D721Med (cell line): ENCODE results near the gene RRBP1.
"Not testable (repeated sequence)": the region's sequence is repeated elsewhere in the genome, so short reads cannot be mapped to it uniquely, and the experiment has no call there.

ENCODE experiments used
- DNase-seq: peaks from one replicate; pipeline ENCODE4 v3.0.0; 2011; ENCODE audit warnings: low spot score; ENCODE audit not compliant: insufficient read length
- FAIRE-seq: peaks from 2 replicates; lab custom pipeline; 2011; peaks lifted over from hg19 to GRCh38; lab: Jason Lieb, UNC
- CTCF ChIP-seq: IDR thresholded peaks from 2 replicates; pipeline ENCODE4 v1.5.1; 2012; ENCODE audit warnings: mild to moderate bottlenecking, control low read depth; ENCODE audit not compliant: insufficient read depth; ENCODE audit errors: missing control alignments

The RRBP1 gene

GRCh38 chr20:17709361-17710293, 27.6 kb upstream of the RRBP1 start:
- DNase-seq (no peak), FAIRE-seq (no peak)
- no peak for TF ChIP-seq CTCF

DNA sequence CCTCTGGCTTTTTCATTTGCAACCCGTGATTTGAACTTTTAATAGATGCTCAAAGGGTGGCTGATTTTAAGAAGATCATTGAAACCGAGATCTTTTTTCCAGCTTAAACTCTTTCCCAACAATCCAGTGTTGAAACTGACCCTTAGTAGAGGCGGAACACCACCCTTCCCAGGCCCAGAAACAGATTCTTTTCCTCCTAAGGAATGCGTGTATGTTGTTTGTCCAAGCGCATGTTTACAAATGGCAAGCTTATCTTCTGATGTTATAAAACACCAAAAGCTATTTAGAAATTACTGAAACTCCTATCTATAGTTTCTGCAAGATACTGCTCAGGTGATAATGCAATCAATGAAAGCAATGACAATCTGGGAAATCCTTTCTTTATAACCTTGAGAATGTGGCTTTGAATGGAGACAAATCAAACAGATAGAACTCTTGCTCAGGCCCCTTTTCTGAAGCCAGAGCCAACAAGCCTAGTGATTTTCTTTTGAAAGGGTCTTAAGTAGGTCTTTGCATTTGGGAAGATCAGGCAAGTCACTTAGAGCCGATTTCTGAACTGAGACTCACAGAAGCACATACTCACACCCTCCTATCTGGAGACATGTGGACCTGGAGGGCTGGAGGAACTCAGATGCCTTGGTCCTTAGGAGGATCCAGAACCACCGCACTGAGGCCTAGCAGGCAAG, 26.8 kb upstream of the RRBP1 start:
- no peak for TF ChIP-seq CTCF
- FAIRE-seq, result no peak
- no peak for DNase-seq

DNA sequence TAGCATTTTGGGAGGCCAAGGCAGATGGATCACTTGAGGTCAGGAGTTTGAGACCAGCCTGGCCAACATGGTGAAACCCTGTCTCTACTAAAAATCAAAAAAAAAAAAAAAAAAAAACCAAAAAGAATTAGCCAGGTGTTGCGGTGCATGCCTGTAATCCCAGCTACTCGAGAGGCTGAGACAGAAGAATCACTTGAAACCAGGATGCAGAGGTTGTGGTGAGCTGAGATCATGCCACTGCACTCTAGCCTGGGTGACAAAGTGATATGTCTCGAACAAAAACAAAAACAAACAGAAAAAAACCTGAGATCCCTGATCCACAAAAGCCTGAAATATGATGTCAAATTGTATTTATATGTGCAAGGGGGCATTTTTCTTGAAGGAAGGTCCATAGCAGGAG, 25.9 kb upstream of the RRBP1 start:
- FAIRE-seq, result not testable (repeated sequence)

GRCh38 chr20:17706632-17707031, 24.6 kb upstream of the RRBP1 start:
- FAIRE-seq (no peak), DNase-seq (no peak)
- no peak for TF ChIP-seq CTCF

More for the DNA sequence above, 25.9 kb upstream of the RRBP1 start:
- DNase-seq, result not testable (repeated sequence)

GRCh38 chr20:17705916-17706315, 23.9 kb upstream of the RRBP1 start:
- no peak for TF ChIP-seq CTCF
- FAIRE-seq, result no peak
- DNase-seq, result no peak

DNA sequence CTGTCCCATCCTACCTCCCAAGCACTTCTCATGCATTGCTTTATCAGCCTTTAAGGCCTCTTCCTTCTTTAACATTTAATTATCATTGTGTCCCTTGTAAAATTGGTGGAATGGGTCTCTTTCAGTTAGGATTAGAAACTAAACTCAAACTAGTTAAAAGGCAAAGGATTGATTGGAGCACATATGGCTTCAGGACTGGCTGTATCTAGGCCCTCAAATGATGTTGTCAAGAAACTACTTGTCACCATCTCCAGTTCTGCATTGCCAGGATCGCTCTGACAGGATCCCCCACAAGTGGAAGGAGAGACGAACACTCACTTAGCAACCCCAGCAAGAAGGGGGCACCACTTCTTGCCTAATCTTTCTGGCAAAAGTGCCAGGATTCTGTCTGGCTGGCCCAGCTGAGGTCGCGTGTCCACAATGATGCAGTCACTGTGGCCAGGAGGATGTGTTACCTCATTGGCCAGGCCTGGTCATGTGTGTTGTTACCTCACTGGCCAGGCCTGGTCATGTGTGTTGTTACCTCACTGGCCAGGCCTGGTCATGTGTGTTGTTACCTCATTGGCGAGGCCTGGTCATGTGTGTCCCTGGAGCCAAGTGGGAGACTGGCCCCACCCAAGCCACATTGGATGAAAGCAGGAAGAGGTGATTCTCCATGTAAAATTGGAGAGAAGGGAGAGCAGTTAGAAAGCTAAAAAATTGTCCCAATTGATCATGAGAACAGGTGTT, 22.7 kb upstream of the RRBP1 start:
- no peak for TF ChIP-seq CTCF
- DNase-seq (no peak), FAIRE-seq (no peak)

GRCh38 chr20:17701826-17702225, 19.8 kb upstream of the RRBP1 start:
- no peak for FAIRE-seq
- no peak for TF ChIP-seq CTCF
- no peak for DNase-seq
